SK-N-MC (cell line): ENCODE measurements around the gene PSMD13.

Experiments used
- EZH2 ChIP-seq: fragments of 200-600 bp; sonication (generic); IDR thresholded peaks from one replicate; pipeline ENCODE4 v1.6.1; 2017; ENCODE audit warnings: antibody characterized with exemption
- FOXP2 ChIP-seq: optimal IDR thresholded peaks from 2 replicates; pipeline ENCODE3; 2011; ENCODE audit warnings: mild to moderate bottlenecking, moderate library complexity; ENCODE audit not compliant: insufficient read depth; ENCODE audit errors: extremely low read length, control extremely low read depth
- POLR2AphosphoS5 ChIP-seq: IDR thresholded peaks from 2 replicates; pipeline ENCODE4 v1.6.1; 2012; ENCODE audit warnings: mild to moderate bottlenecking, low read depth, low read length, borderline replicate concordance

DNA sequence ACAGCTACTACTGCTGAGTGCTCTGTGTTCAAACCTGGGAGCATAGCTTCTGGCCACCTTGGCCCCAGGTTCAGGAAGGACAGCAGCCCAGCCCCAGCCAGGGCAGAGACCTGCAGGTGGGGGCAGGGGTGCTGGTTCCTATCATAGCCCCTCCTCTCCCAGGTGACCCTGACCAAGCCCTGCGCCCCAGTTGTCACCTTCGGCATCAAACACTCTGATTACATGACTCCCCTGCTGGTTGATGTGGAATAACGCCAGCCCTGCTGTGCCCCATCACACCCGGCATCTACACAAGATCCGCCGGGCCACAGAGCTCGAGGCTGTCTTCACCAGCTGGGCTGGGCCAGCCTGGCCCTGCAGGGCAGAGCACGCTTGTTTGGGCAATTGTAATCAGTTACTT lies 37.0 kb upstream of the PSMD13 start:
- TF ChIP-seq EZH2 (no peak), POLR2AphosphoS5 (no peak), FOXP2 (no peak)
